ENCODE data around the gene ATP9B. TPM values are rescaled to one million over a fixed set of nuclear protein-coding genes. Genes with fewer than 3 reads are reported as not detected.

The ATP9B gene
- total and polyA plus RNA-seq, 4 donors: 12.6 to 77.0 (median 29.9) TPM

DNA sequence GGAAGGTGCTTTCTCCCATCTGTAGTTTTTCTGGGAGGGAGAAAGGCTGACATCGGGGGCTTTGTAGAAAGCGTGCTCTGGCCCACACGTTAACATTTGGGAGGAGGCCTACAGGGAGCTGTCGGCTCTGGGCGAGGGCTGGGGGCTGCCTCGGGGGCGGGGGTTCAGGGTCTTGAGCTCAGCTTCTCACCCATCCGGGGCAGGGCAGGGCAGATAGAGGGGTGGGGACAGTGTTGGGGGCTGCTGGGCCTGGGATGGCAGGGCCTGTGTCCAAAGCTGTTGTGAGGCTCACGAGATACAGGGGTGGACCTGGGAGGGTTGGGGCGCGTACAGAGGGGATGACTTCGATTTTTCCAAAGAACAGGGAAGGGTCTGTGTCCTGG, 353.6 kb downstream of the ATP9B start:
- Histone ChIP-seq H3K9ac (ENCODE audit: insufficient read depth in 1 of 2, low read length in 2 of 2) (no peak overlapping the region), H3K27ac (ENCODE audit: low read depth in 1 of 2, low read length in 1 of 2) (no peak overlapping the region), H3K36me3 (ENCODE audit: control insufficient read depth in 4 of 4, insufficient read depth in 4 of 4, low read length in 4 of 4) (peaks cover 0 to 16% (median 1%) of the 10 kb centered on the region in 4 donors), H3K27me3 (ENCODE audit: control insufficient read depth in 3 of 3, insufficient read depth in 3 of 3, low read length in 2 of 3) (peaks cover 0 to 5% (median 0%) of the 10 kb centered on the region in 3 donors), H3K4me1 (ENCODE audit: control insufficient read depth in 5 of 5, insufficient read depth in 5 of 5, low read length in 5 of 5) (peaks cover 0 to 10% (median 2%) of the 10 kb centered on the region in 5 donors), H3K4me3 (no peak overlapping the region), H3K9me3 (ENCODE audit: control insufficient read depth in 4 of 4, insufficient read depth in 3 of 4, low read length in 3 of 4) (no peaks in the 10 kb centered on the region)
- 93 to 95% methylated on average over 12 of the region's 12 CpGs for WGBS, 2 donors
- no peak for ATAC-seq (ENCODE audit: insufficient read depth, low FRiP score)
- no peak for DNase-seq
- TF ChIP-seq CTCF (IDR thresholded peaks at IDR 0.05; ENCODE audit: control extremely low read depth, extremely low read depth): no peak

GRCh38 chr18:79423211-79424007, 354.2 kb downstream of the ATP9B start:
- Histone ChIP-seq H3K36me3 (ENCODE audit: control insufficient read depth in 4 of 4, insufficient read depth in 4 of 4, low read length in 4 of 4) (peaks cover 0 to 14% (median 1%) of the 10 kb centered on the region in 4 donors), H3K9ac (ENCODE audit: insufficient read depth in 1 of 2, low read length in 2 of 2) (no peak overlapping the region), H3K4me1 (ENCODE audit: control insufficient read depth in 5 of 5, insufficient read depth in 5 of 5, low read length in 5 of 5) (peaks cover 0 to 10% (median 2%) of the 10 kb centered on the region in 5 donors), H3K9me3 (ENCODE audit: control insufficient read depth in 4 of 4, insufficient read depth in 3 of 4, low read length in 3 of 4) (no peaks in the 10 kb centered on the region), H3K27me3 (ENCODE audit: control insufficient read depth in 3 of 3, insufficient read depth in 3 of 3, low read length in 2 of 3) (peaks cover 0 to 5% (median 0%) of the 10 kb centered on the region in 3 donors), H3K4me3 (no peak overlapping the region), H3K27ac (ENCODE audit: low read depth in 1 of 2, low read length in 1 of 2) (no peak overlapping the region)
- no peak for TF ChIP-seq CTCF (IDR thresholded peaks at IDR 0.05; ENCODE audit: control extremely low read depth, extremely low read depth)
- 92 to 94% methylated on average over 26 of the region's 26 CpGs for WGBS, 2 donors
- ATAC-seq (ENCODE audit: insufficient read depth, low FRiP score) (no peak), DNase-seq (no peak)

GRCh38 chr18:79424008-79424565, 354.9 kb downstream of the ATP9B start:
- WGBS, 2 donors: 81 to 92% methylated on average over 30 of the region's 30 CpGs

More at GRCh38 chr18:79424008-79424565, 354.9 kb downstream of the ATP9B start:
- peaks cover 0 to 10% (median 2%) of the 10 kb centered on the region in 5 donors for H3K4me1 ChIP-seq (ENCODE audit: control insufficient read depth in 5 of 5, insufficient read depth in 5 of 5, low read length in 5 of 5)
- no peak for TF ChIP-seq CTCF (IDR thresholded peaks at IDR 0.05; ENCODE audit: control extremely low read depth, extremely low read depth)
- DNase-seq (peak in 1 of 3 donors; percentile 30), ATAC-seq (ENCODE audit: insufficient read depth, low FRiP score) (no peak)
- H3K36me3 ChIP-seq (ENCODE audit: control insufficient read depth in 4 of 4, insufficient read depth in 4 of 4, low read length in 4 of 4): peaks cover 0 to 14% (median 1%) of the 10 kb centered on the region in 4 donors
- H3K27me3 ChIP-seq (ENCODE audit: control insufficient read depth in 3 of 3, insufficient read depth in 3 of 3, low read length in 2 of 3): peaks cover 0 to 5% (median 0%) of the 10 kb centered on the region in 3 donors
- H3K9me3 ChIP-seq (ENCODE audit: control insufficient read depth in 4 of 4, insufficient read depth in 3 of 4, low read length in 3 of 4): no peaks in the 10 kb centered on the region
- no peak overlapping the region for H3K27ac ChIP-seq (ENCODE audit: low read depth in 1 of 2, low read length in 1 of 2)
- H3K9ac ChIP-seq (ENCODE audit: insufficient read depth in 1 of 2, low read length in 2 of 2): no peak overlapping the region
- no peak overlapping the region for H3K4me3 ChIP-seq

All from lung (tissue), 12 donors.